ENCODE measurements around the gene HHIPL1. TPM values are rescaled to one million over a fixed set of nuclear protein-coding genes. Genes with fewer than 3 reads are reported as not detected.

HHIPL1 gene
- total and polyA plus RNA-seq, 4 donors = 0.31 to 4.0 (median 1.1) TPM

GRCh38 chr14:99655521-99655920, 10.6 kb downstream of the HHIPL1 start:
- H3K9me3 ChIP-seq (ENCODE audit: control insufficient read depth in 4 of 4, insufficient read depth in 3 of 4, low read length in 3 of 4) = peaks cover 0 to 3% (median 0%) of the 10 kb centered on the region in 4 donors
- ATAC-seq (ENCODE audit: insufficient read depth, low FRiP score) (no peak), DNase-seq (no peak)
- H3K36me3 ChIP-seq (ENCODE audit: control insufficient read depth in 4 of 4, insufficient read depth in 4 of 4, low read length in 4 of 4) = peaks cover 0 to 3% (median 0%) of the 10 kb centered on the region in 4 donors
- no peak overlapping the region for H3K9ac ChIP-seq (ENCODE audit: insufficient read depth in 1 of 2, low read length in 2 of 2)
- H3K4me1 ChIP-seq (ENCODE audit: control insufficient read depth in 5 of 5, insufficient read depth in 5 of 5, low read length in 5 of 5) = peaks cover 0 to 26% (median 3%) of the 10 kb centered on the region in 5 donors
- no peak overlapping the region for H3K4me3 ChIP-seq
- H3K27ac ChIP-seq (ENCODE audit: low read depth in 1 of 2, low read length in 1 of 2) = no peak overlapping the region
- H3K27me3 ChIP-seq (ENCODE audit: control insufficient read depth in 3 of 3, insufficient read depth in 3 of 3, low read length in 2 of 3) = peaks cover 3 to 34% (median 16%) of the 10 kb centered on the region in 3 donors
- TF ChIP-seq CTCF (IDR thresholded peaks at IDR 0.05; ENCODE audit: control extremely low read depth, extremely low read depth) = no peak
- 88 to 95% methylated on average over 4 of the region's 4 CpGs for WGBS, 2 donors

GRCh38 chr14:99656171-99656570, 11.2 kb downstream of the HHIPL1 start:
- H3K27me3 ChIP-seq (ENCODE audit: control insufficient read depth in 3 of 3, insufficient read depth in 3 of 3, low read length in 2 of 3) = peaks cover 3 to 41% (median 20%) of the 10 kb centered on the region in 3 donors
- peaks cover 0 to 3% (median 0%) of the 10 kb centered on the region in 4 donors for H3K9me3 ChIP-seq (ENCODE audit: control insufficient read depth in 4 of 4, insufficient read depth in 3 of 4, low read length in 3 of 4)
- H3K36me3 ChIP-seq (ENCODE audit: control insufficient read depth in 4 of 4, insufficient read depth in 4 of 4, low read length in 4 of 4) = peaks cover 0 to 3% (median 0%) of the 10 kb centered on the region in 4 donors
- H3K4me1 ChIP-seq (ENCODE audit: control insufficient read depth in 5 of 5, insufficient read depth in 5 of 5, low read length in 5 of 5) = peaks cover 0 to 27% (median 3%) of the 10 kb centered on the region in 5 donors
- DNase-seq (no peak), ATAC-seq (ENCODE audit: insufficient read depth, low FRiP score) (no peak)
- 85 to 90% methylated on average over 5 of the region's 5 CpGs for WGBS, 2 donors
- TF ChIP-seq CTCF (IDR thresholded peaks at IDR 0.05; ENCODE audit: control extremely low read depth, extremely low read depth) = no peak
- H3K27ac ChIP-seq (ENCODE audit: low read depth in 1 of 2, low read length in 1 of 2) = no peak overlapping the region
- H3K9ac ChIP-seq (ENCODE audit: insufficient read depth in 1 of 2, low read length in 2 of 2) = no peak overlapping the region
- H3K4me3 ChIP-seq = no peak overlapping the region

- Histone ChIP-seq H3K4me1 (ENCODE audit: control insufficient read depth in 5 of 5, insufficient read depth in 5 of 5, low read length in 5 of 5) (peaks cover 0 to 27% (median 3%) of the 10 kb centered on the region in 5 donors), H3K9ac (ENCODE audit: insufficient read depth in 1 of 2, low read length in 2 of 2) (no peak overlapping the region), H3K9me3 (ENCODE audit: control insufficient read depth in 4 of 4, insufficient read depth in 3 of 4, low read length in 3 of 4) (no peaks in the 10 kb centered on the region), H3K27me3 (ENCODE audit: control insufficient read depth in 3 of 3, insufficient read depth in 3 of 3, low read length in 2 of 3) (peaks cover 3 to 42% (median 20%) of the 10 kb centered on the region in 3 donors), H3K36me3 (ENCODE audit: control insufficient read depth in 4 of 4, insufficient read depth in 4 of 4, low read length in 4 of 4) (peaks cover 0 to 7% (median 3%) of the 10 kb centered on the region in 4 donors), H3K4me3 (no peak overlapping the region), H3K27ac (ENCODE audit: low read depth in 1 of 2, low read length in 1 of 2) (no peak overlapping the region)
- DNase-seq (no peak), ATAC-seq (ENCODE audit: insufficient read depth, low FRiP score) (no peak)
- WGBS, 2 donors = 46 to 58% methylated on average over 1 of the region's 1 CpG
- TF ChIP-seq CTCF (IDR thresholded peaks at IDR 0.05; ENCODE audit: control extremely low read depth, extremely low read depth) = no peak
Observed at GRCh38 chr14:99657645-99658155, 12.8 kb downstream of the HHIPL1 start.
